ENCODE measurements around the gene HLA-DRA.

HLA-DRA gene

DNA sequence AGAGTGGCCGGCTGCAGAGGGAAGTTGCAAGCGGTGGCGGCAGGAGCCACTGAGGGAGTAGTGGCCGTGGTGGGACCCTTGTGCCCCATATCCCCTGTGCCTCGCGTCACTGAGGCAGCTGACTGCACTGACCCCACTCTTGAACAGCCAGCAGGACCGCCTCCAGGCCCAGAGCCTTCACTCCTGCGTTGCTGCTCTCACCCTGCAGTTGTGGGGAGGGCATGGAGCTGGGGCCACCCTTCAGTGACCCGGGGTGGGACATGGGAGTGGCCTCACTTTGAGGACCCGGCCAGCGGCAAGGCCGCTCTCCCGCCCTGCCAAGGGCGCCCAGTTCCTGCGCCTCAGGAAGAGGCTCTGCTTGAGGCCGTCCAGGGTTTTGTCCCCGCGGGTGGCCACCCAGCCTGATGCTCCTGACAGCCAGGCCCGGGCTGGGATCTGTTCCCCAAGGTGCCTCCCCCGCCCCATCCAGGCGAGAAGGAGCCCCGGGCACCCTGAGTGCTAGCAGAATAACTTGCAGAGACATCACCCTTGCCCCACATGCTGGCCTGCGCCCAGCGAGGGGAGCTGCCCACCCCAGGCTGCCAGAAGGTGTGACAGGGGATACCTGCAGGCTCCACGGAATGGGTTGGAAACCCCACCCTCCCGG is 44.4 kb downstream of the HLA-DRA start:
- DNase-seq, result no peak

DNA sequence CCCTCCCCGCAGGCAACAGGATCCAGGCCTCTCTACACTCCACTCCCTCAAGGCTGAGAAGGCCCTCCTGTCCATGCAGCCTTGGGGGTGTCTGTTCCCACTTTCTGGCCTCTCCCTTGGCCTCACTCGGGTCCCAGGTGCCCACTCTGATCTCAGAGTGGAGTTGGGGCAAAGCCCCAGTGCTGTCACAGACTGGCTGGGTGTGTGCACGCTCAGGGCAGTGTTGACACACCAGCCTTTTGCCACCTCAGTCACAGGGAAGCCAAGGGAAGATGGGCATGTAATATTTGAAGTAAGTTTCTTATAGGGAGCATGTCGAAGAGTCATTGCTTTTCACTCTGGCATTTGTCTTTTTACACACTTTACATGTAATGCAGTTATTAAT is 44.9 kb downstream of the HLA-DRA start:
- DNase-seq, result no peak

DNA sequence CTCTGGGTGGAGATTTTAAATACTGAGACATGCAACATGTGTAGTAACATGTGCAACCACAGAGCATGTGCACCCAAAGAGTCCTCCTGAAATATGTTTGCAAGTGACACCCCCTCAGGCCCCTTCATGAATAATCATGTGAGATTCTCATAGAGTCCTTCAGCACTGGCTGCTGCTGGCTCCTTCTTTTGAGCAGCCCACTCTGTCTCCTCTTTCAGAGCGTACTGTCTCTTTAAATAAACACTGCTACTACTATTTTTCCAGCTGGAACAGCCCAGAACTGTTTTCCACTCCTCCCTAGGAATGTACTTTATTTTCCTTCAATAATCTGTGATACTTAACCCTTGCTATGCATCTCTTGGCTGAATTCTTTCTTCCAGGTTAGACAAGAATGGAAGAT is 48.4 kb downstream of the HLA-DRA start:
- no peak for DNase-seq

DNA sequence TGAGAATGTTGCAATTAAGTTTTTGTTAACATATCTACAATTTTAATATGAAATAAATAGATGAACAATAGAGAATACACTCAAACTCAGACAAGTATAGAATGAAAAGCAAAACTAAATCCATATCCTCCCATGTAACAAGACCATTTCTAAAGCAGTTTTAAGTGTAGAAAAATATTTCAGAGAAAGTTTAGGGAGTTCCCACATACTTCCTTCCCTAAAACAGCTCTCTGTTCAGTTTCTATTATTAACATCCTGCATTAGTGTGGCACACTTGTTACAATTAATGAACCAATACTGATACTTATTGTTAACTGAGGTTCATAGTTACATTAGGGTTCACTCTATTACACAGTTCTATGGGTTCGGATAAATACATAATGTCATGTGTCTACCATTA is 52.0 kb downstream of the HLA-DRA start:
- no peak for DNase-seq

DNA sequence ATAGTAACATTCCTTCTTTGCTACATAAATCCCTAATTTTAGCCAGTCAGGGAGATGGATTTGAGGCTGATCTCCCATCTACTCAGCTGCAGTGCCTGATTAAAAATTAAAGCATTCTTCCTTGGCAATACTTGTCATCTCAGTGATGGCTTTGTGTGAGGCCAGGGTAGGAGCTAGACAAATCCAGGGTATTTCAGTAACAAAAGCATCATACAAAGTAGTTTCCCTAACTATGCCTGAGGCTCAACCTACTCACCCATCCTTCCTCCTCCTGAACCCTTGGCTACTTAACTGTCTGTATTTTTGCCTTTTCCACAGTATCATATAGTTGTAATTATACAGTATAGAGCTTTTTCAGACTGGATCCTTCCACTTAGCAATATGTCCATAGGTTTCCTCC is 52.7 kb downstream of the HLA-DRA start:
- DNase-seq, result no peak

All from hippocampal formation (tissue), 2 donors.